NCI-H2196 (cell line): ENCODE results near the gene TNS2.
"Not testable (repeated sequence)": the region's sequence is repeated elsewhere in the genome, so short reads cannot be mapped to it uniquely, and the experiment has no call there.

Experiments used
- DNase-seq: peaks from one replicate; lab custom pipeline; 2025; ENCODE audit not compliant: unreplicated experiment; lab: John Stamatoyannopoulos, UW

The TNS2 gene, protein sequence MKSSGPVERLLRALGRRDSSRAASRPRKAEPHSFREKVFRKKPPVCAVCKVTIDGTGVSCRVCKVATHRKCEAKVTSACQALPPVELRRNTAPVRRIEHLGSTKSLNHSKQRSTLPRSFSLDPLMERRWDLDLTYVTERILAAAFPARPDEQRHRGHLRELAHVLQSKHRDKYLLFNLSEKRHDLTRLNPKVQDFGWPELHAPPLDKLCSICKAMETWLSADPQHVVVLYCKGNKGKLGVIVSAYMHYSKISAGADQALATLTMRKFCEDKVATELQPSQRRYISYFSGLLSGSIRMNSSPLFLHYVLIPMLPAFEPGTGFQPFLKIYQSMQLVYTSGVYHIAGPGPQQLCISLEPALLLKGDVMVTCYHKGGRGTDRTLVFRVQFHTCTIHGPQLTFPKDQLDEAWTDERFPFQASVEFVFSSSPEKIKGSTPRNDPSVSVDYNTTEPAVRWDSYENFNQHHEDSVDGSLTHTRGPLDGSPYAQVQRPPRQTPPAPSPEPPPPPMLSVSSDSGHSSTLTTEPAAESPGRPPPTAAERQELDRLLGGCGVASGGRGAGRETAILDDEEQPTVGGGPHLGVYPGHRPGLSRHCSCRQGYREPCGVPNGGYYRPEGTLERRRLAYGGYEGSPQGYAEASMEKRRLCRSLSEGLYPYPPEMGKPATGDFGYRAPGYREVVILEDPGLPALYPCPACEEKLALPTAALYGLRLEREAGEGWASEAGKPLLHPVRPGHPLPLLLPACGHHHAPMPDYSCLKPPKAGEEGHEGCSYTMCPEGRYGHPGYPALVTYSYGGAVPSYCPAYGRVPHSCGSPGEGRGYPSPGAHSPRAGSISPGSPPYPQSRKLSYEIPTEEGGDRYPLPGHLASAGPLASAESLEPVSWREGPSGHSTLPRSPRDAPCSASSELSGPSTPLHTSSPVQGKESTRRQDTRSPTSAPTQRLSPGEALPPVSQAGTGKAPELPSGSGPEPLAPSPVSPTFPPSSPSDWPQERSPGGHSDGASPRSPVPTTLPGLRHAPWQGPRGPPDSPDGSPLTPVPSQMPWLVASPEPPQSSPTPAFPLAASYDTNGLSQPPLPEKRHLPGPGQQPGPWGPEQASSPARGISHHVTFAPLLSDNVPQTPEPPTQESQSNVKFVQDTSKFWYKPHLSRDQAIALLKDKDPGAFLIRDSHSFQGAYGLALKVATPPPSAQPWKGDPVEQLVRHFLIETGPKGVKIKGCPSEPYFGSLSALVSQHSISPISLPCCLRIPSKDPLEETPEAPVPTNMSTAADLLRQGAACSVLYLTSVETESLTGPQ (N-terminal part only)

GRCh38 chr12:53049571-53050318 is at the start of gene TNS2:
TNS2 (plus strand) TSS chr12:53050065; CDS start chr12:53050186, 121 bp downstream.
- no peak for DNase-seq

DNA sequence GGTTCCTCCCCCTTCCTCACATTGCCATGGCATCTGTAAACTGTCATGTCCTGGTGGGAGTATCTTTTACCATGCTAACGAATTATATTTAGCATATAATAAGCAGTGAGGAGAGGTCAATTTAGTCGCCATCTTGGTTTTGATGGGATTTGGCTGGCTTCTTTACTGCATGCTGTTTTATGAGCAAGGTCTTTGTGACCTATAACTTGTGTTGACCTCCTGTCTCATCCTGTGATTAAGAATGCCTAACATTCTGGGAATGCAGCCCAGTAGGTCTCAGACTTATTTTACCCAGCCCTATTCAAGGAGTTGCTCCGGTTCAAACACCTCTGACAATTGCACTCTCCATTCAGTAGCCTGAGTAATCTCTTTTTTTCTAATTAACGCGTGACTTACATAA is 45.7 kb upstream of the TNS2 start:
- DNase-seq = no peak

- DNase-seq = no peak
Measured at GRCh38 chr12:53004582-53004981, 45.3 kb upstream of the TNS2 start.

GRCh38 chr12:53005215-53005985 is 44.5 kb upstream of the TNS2 start:
- no peak for DNase-seq

DNA sequence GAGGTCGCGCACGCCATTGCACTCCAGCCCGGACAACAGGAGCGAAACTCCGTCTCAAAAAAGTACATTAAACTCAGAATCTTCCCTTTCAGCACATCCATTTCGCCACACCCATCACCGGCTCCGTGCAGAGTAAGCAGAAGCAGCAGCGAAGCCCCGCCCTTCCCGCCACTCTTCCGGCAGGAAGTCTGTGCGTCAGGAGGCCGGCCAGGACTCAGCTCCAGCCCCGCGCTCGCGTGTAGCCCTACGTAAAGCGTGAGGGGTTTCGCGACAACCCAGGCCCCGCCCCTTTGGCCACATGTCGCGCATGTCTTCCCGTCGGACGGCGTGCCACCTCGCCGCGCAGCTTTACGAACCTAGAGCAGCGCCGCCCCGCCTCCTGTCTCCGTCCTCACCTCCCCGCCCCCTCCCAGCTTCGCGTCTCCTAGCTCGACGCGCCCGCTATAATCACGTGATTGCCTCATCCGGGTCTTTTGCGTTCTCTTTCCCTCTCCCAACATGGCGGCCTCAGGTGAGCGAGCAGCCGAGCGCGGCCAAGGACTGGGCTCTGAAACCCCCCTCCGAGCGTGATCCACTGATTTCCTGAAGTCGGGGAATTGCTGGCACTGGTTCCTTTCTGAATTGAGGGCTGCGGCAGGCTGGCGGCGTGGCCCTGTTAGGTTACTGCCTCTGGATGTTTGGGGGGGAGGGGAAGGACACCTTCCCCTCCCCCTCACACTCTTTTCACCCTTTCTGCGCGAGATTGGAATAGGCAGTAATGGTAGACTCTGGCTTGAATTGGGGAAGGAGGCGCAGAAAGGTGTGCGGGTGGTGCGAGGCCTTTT is 43.7 kb upstream of the TNS2 start, which contains the start of gene EIF4B:
TSS of gene EIF4B (plus strand) at position 471 of the 824 bp plus-strand sequence. CDS start at position 499, 28 bp downstream.
- DNase-seq = peak; percentile 100

DNA sequence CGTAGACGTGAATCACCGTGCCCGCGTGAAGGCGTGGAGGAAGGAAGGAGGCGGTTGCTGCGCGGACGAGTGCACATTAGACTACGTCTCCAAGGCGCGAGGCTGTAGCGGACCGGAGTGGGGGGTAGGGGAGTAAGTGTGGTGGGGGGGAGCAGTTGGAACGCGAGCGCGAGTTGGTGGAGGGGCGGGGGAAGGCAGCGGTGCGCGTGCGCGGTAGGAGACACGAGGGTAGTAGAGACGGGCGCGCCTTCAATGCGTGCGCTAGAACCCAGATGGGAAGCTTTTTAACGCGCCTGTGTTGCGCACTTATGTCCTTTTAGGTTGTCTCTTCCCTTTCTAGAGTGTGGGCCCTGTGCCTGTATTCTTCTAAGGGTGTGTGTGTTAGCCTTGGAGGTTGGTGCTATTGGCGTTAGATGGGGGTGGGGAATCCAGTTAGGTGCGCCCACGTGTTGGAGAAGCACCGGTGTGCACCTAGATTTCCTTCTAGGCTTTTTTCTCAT is 43.0 kb upstream of the TNS2 start:
- peak; percentile 74 for DNase-seq

DNA sequence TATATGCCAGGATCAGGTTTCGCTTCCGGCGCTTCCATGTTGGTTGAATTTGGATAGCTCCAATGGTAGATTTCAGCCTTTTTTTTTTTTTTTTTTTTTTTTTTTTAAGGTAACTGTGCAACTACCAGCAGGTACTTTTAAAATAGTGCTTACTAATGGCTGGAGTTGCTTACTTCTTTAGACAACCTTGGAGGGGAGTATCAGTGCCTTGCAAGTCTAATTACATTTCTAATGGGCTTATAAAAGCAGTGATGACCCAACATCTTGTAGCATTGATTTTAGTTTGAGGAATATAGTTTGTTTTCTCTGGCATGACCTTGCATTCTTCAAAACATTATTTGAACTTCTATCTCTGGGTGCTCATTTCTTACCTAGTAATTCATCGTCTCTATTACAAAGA is 42.5 kb upstream of the TNS2 start:
- no peak for DNase-seq

DNA sequence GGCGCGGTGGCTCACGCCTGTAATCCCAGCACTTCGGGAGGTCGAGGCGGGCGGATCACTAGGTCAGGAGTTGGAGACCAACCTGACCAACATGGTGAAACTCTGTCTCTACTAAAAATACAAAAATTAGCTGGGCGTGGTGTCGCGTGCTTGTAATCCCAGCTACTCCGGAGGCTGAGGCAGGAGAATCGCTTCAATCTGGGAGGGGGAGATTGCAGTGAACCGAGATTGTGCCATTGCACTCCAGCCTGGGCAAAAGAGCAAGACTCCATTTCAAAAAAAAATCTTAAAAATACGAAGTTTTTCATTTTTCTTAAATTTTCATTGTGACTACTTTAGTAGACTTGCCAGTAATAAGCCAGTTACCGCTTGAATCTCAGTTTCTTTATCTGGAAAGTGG is 41.1 kb upstream of the TNS2 start:
- DNase-seq = not testable (repeated sequence)

- DNase-seq = no peak
Measured at GRCh38 chr12:53010955-53011354, 38.9 kb upstream of the TNS2 start.

DNA sequence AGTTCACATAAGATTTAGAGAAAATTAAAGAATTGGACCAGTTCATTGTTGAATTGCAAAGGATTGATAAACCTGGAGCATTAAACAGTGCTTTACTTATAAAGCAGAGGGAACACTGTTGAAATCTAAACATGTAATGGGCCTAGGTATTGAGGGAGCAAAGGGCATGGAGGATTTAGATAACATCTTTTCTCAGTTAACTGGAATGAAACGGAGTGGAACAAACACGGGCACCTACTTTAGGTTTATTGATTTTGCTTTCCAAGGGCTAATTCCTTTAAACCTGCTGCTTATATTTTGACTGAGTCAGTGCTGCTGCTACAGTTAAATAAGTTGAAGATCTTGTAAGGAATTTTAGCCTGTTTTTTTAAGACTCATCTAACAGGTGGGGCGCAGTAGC is 38.0 kb upstream of the TNS2 start:
- DNase-seq = no peak

DNA sequence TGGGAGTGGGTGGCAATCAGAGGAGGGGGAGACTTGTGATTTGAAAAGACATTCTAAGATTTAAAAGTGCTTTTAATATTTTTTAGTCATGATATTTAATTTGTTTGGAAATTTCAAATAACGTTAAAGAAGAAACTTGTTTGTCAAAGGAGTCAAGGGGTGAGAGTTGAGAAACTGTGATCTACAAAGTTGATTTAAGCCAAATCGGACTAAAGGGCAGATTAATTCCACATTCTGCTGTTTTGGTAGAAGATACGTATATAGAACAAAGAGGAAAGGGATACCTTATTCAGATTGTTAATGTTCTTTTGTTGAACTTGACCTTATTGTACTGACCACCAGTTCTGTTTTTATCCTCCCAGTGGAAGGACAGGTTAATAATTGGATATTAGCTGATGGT is 36.9 kb upstream of the TNS2 start:
- no peak for DNase-seq

- no peak for DNase-seq
Measured at GRCh38 chr12:53014709-53015108, 35.2 kb upstream of the TNS2 start.

- no peak for DNase-seq
Measured at GRCh38 chr12:53025250-53025649, 24.6 kb upstream of the TNS2 start.

GRCh38 chr12:53027014-53027413 is 22.9 kb upstream of the TNS2 start:
- not testable (repeated sequence) for DNase-seq

DNA sequence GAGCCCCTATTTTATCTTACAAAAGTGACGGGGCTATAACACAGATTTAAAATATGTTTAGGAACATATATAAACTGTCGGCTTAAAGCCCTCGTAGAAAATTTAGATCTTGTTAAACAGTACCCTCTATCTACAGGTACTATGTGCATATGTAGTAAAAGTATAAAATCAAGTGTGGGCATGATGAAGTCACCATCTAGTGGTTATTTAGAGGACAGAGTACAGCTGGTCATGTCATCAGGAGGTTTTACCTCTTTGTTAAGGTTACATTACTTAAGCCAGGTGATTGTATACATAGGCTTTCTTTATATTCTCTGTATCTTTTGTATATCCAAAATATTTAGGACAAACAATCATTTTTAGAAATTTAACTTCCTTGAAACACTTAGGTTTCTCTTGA is 18.2 kb upstream of the TNS2 start:
- DNase-seq = no peak

DNA sequence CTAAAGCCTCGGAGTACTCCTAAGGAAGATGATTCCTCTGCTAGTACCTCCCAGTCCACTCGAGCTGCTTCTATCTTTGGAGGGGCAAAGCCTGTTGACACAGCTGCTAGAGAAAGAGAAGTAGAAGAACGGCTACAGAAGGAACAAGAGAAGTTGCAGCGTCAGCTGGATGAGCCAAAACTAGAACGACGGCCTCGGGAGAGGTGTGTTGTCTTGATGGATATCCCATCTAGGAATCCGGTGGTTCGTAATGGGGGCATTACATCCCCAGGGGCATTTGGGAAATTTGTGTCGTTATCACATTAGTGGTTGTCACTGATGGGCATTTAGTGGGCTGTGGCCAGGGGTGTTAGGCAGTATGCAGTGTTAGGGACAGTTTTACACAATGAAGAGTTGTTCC is 16.0 kb upstream of the TNS2 start:
- not testable (repeated sequence) for DNase-seq

DNA sequence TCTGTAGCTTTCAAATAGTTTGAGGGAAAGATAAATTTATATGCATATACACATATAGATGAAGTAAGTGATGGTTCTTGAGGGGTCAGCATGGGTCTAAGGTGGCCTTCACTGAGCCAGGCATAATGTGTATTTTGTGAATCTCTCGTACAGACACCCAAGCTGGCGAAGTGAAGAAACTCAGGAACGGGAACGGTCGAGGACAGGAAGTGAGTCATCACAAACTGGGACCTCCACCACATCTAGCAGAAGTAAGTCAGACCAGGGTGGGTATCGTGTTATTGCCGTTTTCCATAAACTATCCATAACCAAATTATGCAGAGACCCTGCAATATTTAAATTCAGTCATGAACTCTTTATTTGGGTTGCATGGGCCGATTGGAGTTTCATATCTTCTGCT is 15.4 kb upstream of the TNS2 start:
- DNase-seq = no peak

DNA sequence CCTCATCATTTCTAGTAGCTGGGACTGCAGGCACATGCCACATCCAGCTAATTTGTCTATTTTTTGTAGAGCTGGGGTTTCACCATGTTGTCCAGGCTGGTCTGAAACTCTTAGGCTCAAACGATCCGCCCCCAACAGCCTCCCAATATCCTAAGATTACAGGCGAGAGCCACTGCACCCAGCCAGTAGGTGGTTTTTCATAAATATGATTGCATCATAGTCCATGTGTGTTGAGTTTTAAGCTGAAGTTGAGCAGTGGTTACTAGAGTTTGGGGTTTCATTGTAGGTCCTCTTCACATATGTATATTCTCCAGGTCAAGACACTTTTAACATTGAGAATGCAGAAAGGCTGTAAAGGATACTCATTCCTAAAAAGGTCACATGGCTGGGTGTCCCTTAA is 13.1 kb upstream of the TNS2 start:
- no peak for DNase-seq

DNA sequence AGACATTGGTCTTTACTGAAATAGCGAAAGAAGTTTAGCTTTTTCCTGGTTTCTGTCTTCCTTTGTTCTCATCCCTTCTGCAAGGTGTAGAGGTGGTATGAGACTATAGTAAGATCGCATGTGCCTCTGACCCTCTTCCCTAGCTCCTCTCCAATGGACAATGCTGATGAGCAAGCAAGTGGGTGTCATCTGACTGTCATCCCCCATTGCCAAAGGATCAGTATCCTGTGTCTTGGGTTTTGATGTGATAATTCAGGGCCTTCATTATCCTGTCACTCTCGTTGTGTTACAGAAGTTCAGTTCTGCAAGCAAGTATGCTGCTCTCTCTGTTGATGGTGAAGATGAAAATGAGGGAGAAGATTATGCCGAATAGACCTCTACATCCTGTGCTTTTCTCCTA is 10.0 kb upstream of the TNS2 start:
- no peak for DNase-seq
